Upper lobe of left lung (tissue), 4 donors: ENCODE data around the gene GNB1L.

Experiments used
- CTCF ChIP-seq, 6 experiments: fragments of 450-650 bp in 4 of 6; fragments of 200-600 bp in 2 of 6; sonication (generic) in 2 of 6; IDR thresholded peaks; one replicate each; pipeline ENCODE4 v1.5.1; 2016 to 2019; ENCODE audit warnings: antibody characterized with exemption in 6 of 6
- POLR2AphosphoS5 ChIP-seq, 2 donors: sonication (generic); formaldehyde crosslinking; IDR thresholded peaks; one replicate each; pipeline ENCODE4 v1.5.1; 2017; ENCODE audit warnings: antibody characterized with exemption in 2 of 2

DNA sequence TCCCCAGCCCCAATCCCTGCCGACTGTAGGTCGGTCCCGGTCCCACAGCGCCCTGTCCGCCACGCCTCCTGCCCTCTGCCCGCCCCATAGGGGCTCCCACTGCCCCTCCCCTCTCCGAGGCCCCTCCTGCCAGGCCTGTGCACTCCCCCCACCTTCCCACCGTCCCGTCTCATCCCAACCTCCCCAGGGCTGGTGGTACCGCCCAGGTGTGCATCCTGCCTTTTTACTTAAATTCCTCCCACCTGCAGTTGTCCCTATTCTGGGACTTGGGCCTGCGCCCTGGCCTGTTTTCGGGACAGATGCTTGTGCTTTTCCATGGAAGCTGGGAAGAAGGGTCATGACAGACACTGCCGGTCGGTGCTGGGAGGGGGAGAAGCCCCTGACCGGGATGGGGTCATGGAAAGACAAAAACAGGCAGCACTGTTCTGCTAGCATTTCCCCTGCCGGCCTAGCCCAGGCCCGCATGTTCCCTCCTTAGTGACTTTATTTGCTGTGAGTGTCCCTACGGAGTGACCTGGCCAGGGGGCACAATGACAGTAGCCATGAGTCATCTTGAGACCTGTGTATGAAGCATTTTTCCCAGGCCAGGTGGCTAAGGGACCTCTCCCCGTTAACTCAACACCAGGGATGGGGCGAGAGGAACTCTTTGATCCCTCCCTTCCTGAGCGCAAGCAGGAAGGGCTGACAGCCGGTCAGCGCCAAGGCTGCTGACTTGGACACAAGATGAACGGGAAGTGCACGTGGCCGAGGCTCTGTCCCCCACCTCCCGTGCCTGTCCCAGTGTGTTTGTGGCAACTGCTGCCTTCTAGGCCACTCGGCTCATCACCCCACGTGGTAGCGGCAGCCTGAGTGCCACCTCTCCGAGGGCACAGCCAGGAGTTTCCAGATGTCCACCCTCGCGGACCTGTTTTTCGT lies 87.0 kb downstream of the GNB1L start:
- TF ChIP-seq POLR2AphosphoS5 (IDR thresholded peaks at IDR 0.05) (no peak), CTCF (IDR thresholded peaks at IDR 0.05) (no peak)
